ENCODE measurements around the gene CEP112. TPM values are rescaled to one million over a fixed set of nuclear protein-coding genes. Genes with fewer than 3 reads are reported as not detected.

Gene CEP112
- total RNA-seq, 4 donors from 2014 or later, result 15.8 to 50.3 (median 20.2) TPM

GRCh38 chr17:65876985-65877384 is 314.9 kb downstream of the CEP112 start:
- TF ChIP-seq CTCF (IDR thresholded peaks at IDR 0.05), result no peak
- DNase-seq (ENCODE audit: low spot score) (no peak), ATAC-seq (ENCODE audit: low FRiP score) (no peak)

GRCh38 chr17:65868881-65869280 is 323.1 kb downstream of the CEP112 start:
- no peak for TF ChIP-seq CTCF (IDR thresholded peaks at IDR 0.05)
- ATAC-seq (ENCODE audit: low FRiP score) (no peak), DNase-seq (ENCODE audit: low spot score) (no peak)

- no peak for DNase-seq (ENCODE audit: low spot score)
- no peak for ATAC-seq (ENCODE audit: low FRiP score)
- no peak for TF ChIP-seq CTCF (IDR thresholded peaks at IDR 0.05)
These were observed 324.9 kb downstream of the CEP112 start for GRCh38 chr17:65867014-65867413.

- no peak for TF ChIP-seq CTCF (IDR thresholded peaks at IDR 0.05)
- no peak for ATAC-seq (ENCODE audit: low FRiP score)
- no peak for DNase-seq (ENCODE audit: low spot score)
These were observed 326.1 kb downstream of the CEP112 start for GRCh38 chr17:65865715-65866425.

- ATAC-seq (ENCODE audit: low FRiP score), result no peak
- DNase-seq (ENCODE audit: low spot score), result no peak
- TF ChIP-seq CTCF (IDR thresholded peaks at IDR 0.05), result no peak
These were observed 327.5 kb downstream of the CEP112 start for GRCh38 chr17:65864394-65864793.

- TF ChIP-seq CTCF (IDR thresholded peaks at IDR 0.05), result no peak
- no peak for ATAC-seq (ENCODE audit: low FRiP score)
- DNase-seq (ENCODE audit: low spot score), result no peak
These were observed 334.2 kb downstream of the CEP112 start for GRCh38 chr17:65857718-65858117.

- DNase-seq (ENCODE audit: low spot score), result no peak
- no peak for TF ChIP-seq CTCF (IDR thresholded peaks at IDR 0.05)
- no peak for ATAC-seq (ENCODE audit: low FRiP score)
These were observed 335.1 kb downstream of the CEP112 start for GRCh38 chr17:65856865-65857264.
